OCI-LY1 (cell line): ENCODE data around the gene FADS2.

Experiments
- H2AFZ ChIP-seq: fragments of 200-600 bp; sonication (generic), shearing (Covaris generic); 2 replicates; pipeline ENCODE4 v1.6.0; 2014; ENCODE audit warnings: antibody characterized with exemption, mild to moderate bottlenecking, low read length
- H3F3A ChIP-seq: fragments of 200-600 bp; sonication (generic), shearing (Covaris generic); 2 replicates; pipeline ENCODE4 v1.6.0; 2014; ENCODE audit warnings: mild to moderate bottlenecking, antibody characterized with exemption, low read length, moderate library complexity; ENCODE audit not compliant: insufficient read depth
- H3K27ac ChIP-seq: fragments of 200-600 bp; sonication (generic); 2 replicates; pipeline ENCODE4 v1.5.1; 2014; ENCODE audit warnings: low read length, mixed run types, mild to moderate bottlenecking, low read depth; ENCODE audit not compliant: poor library complexity, severe bottlenecking
- H3K27me3 ChIP-seq: fragments of 200-600 bp; sonication (generic); 2 replicates; pipeline ENCODE4 v1.6.0; 2014; ENCODE audit warnings: antibody characterized with exemption, mild to moderate bottlenecking, low read length, moderate library complexity; ENCODE audit not compliant: insufficient read depth
- H3K36me3 ChIP-seq: fragments of 200-600 bp; sonication (generic); 2 replicates; pipeline ENCODE4 v1.6.1; 2014; ENCODE audit warnings: mild to moderate bottlenecking, antibody characterized with exemption, low read length, moderate library complexity, mixed read lengths; ENCODE audit not compliant: insufficient read depth
- H3K4me1 ChIP-seq: fragments of 200-600 bp; sonication (generic); 2 replicates; pipeline ENCODE4 v1.5.1; 2014; ENCODE audit warnings: mild to moderate bottlenecking, low read length, moderate library complexity; ENCODE audit not compliant: insufficient read depth, severe bottlenecking
- H3K4me2 ChIP-seq: fragments of 200-600 bp; sonication (generic), shearing (Covaris generic); 2 replicates; pipeline ENCODE4 v1.6.1; 2014; ENCODE audit warnings: low read length
- H3K4me3 ChIP-seq: fragments of 200-600 bp; sonication (generic); 2 replicates; pipeline ENCODE4 v1.5.1; 2014; ENCODE audit warnings: low read length, low read depth, mild to moderate bottlenecking, mixed read lengths; ENCODE audit not compliant: poor library complexity, severe bottlenecking
- H3K79me2 ChIP-seq: fragments of 200-600 bp; shearing (Covaris generic); 2 replicates; pipeline ENCODE4 v1.6.1; 2016; ENCODE audit warnings: mixed run types, low read length, mixed read lengths; ENCODE audit not compliant: insufficient read depth
- H3K9ac ChIP-seq: fragments of 200-600 bp; sonication (generic), shearing (Covaris generic); 2 replicates; pipeline ENCODE4 v1.6.1; 2014; ENCODE audit warnings: mild to moderate bottlenecking, low read length, mixed read lengths
- H3K9me2 ChIP-seq: fragments of 200-600 bp; sonication (generic), shearing (Covaris generic); 2 replicates; pipeline ENCODE4 v1.6.1; 2014; ENCODE audit warnings: low read depth, mild to moderate bottlenecking, low read length, mixed read lengths
- H3K9me3 ChIP-seq: fragments of 200-600 bp; shearing (Covaris generic); 2 replicates; pipeline ENCODE4 v1.6.1; 2014; ENCODE audit warnings: low read length, mixed read lengths
- H4K20me1 ChIP-seq: fragments of 200-600 bp; sonication (generic), shearing (Covaris generic); 2 replicates; pipeline ENCODE4 v1.6.0; 2016; ENCODE audit warnings: mild to moderate bottlenecking, low read length; ENCODE audit not compliant: insufficient read depth
- CTCF ChIP-seq: fragments of 200-600 bp; sonication (generic), shearing (Covaris generic); IDR thresholded peaks from 2 replicates; pipeline ENCODE4 v1.5.1; 2017; ENCODE audit warnings: mild to moderate bottlenecking, antibody characterized with exemption, low read length, moderate library complexity, mixed read lengths
- EZH2 ChIP-seq: fragments of 200-600 bp; sonication (generic), shearing (Covaris generic); IDR thresholded peaks from 2 replicates; pipeline ENCODE4 v1.8.0; 2017; ENCODE audit warnings: borderline replicate concordance, mixed run types, mild to moderate bottlenecking, antibody characterized with exemption, low read length, moderate library complexity, mixed read lengths

Gene FADS2

GRCh38 chr11:61841636-61842527 lies 13.8 kb downstream of the FADS2 start:
- no peaks in the 10 kb centered on the region for H4K20me1 ChIP-seq

GRCh38 chr11:61842528-61842820 lies 14.4 kb downstream of the FADS2 start:
- no peaks in the 10 kb centered on the region for H4K20me1 ChIP-seq

More at GRCh38 chr11:61841636-61842527, 13.8 kb downstream of the FADS2 start:
- Histone ChIP-seq H3K79me2 (no peaks in the 10 kb centered on the region), H3K4me2 (no peak overlapping the region), H3F3A (no peaks in the 10 kb centered on the region), H3K4me3 (no peak overlapping the region), H2AFZ (no peak overlapping the region), H3K4me1 (no peaks in the 10 kb centered on the region), H3K27me3 (no peaks in the 10 kb centered on the region), H3K9me2 (no peaks in the 10 kb centered on the region), H3K9me3 (no peaks in the 10 kb centered on the region), H3K27ac (no peak overlapping the region), H3K36me3 (peaks cover 57% of the 10 kb centered on the region), H3K9ac (no peak overlapping the region)
- TF ChIP-seq EZH2 (no peak), CTCF (no peak)

GRCh38 chr11:61844909-61845565 lies 16.9 kb downstream of the FADS2 start:
- Histone ChIP-seq H3F3A (no peaks in the 10 kb centered on the region), H3K4me3 (no peak overlapping the region), H3K27me3 (no peaks in the 10 kb centered on the region), H3K4me1 (no peaks in the 10 kb centered on the region), H4K20me1 (no peaks in the 10 kb centered on the region), H3K36me3 (peaks cover 75% of the 10 kb centered on the region), H3K4me2 (no peak overlapping the region), H3K9ac (no peak overlapping the region), H3K27ac (no peak overlapping the region), H3K79me2 (no peaks in the 10 kb centered on the region), H3K9me3 (no peaks in the 10 kb centered on the region), H3K9me2 (no peaks in the 10 kb centered on the region), H2AFZ (no peak overlapping the region)
- no peak for TF ChIP-seq CTCF
- TF ChIP-seq EZH2, result no peak

More at GRCh38 chr11:61842528-61842820, 14.4 kb downstream of the FADS2 start:
- Histone ChIP-seq H3K4me1 (no peaks in the 10 kb centered on the region), H3K4me2 (no peak overlapping the region), H3K79me2 (no peaks in the 10 kb centered on the region), H3K4me3 (no peak overlapping the region), H2AFZ (no peak overlapping the region), H3K9me3 (no peaks in the 10 kb centered on the region), H3K9me2 (no peaks in the 10 kb centered on the region), H3K36me3 (peaks cover 62% of the 10 kb centered on the region), H3K9ac (no peak overlapping the region), H3F3A (no peaks in the 10 kb centered on the region), H3K27ac (no peak overlapping the region), H3K27me3 (no peaks in the 10 kb centered on the region)
- TF ChIP-seq CTCF (no peak), EZH2 (no peak)
